Endothelial cell of umbilical vein (primary cell): Measurements from ENCODE around the gene RALGAPB. TPM values are rescaled to one million over a fixed set of nuclear protein-coding genes. Genes with fewer than 3 reads are reported as not detected.

ENCODE experiments used
- BruUV-seq: library from RNA; stranded (reverse); fragments of 400-500 nt; replicated peaks from 2 replicates; lab custom pipeline; 2021; lab: Mats Ljungman, UMichigan
- CTCF ChIA-PET: fragments of 300-600, 350-600 bp; sonication (Branson Sonifier 250); formaldehyde crosslinking; loops from one replicate; lab custom pipeline; 2021; ENCODE audit warnings: antibody characterized with exemption, inconsistent platforms; lab: Charles Lee
- POLR2A ChIA-PET: fragments of 300-600, 350-600 bp; sonication (Branson Sonifier 250); formaldehyde crosslinking; loops from one replicate; lab custom pipeline; 2021; ENCODE audit warnings: antibody characterized with exemption, inconsistent platforms; lab: Charles Lee
- DNase-seq: peaks from one replicate; pipeline ENCODE4 v3.0.0-alpha.2; 2011; ENCODE audit warnings: low read depth, low spot score
- FAIRE-seq: peaks from 2 replicates; lab custom pipeline; 2011; peaks lifted over from hg19 to GRCh38; lab: Jason Lieb, UNC
- H2AFZ ChIP-seq: 2 replicates; pipeline ENCODE4 v1.6.0; 2012; ENCODE audit warnings: low read depth, low read length, control low read depth, inconsistent platforms
- H3K27ac ChIP-seq: 2 replicates; pipeline ENCODE4 v1.5.1; 2011; ENCODE audit warnings: low read depth, mild to moderate bottlenecking, control low read depth, low read length, moderate library complexity; ENCODE audit not compliant: insufficient read depth
- H3K27me3 ChIP-seq, 2 experiments: 2 replicates each; pipeline versions ENCODE4 v1.6.0 to v1.6.1; 2011; ENCODE audit warnings: low read length in 2 of 2, mixed read lengths in 1 of 2; ENCODE audit not compliant: control insufficient read depth in 2 of 2, insufficient read depth in 2 of 2
- H3K36me3 ChIP-seq, 2 experiments: 2 replicates in 1 of 2; 3 replicates in 1 of 2; pipeline ENCODE4 v1.5.1; 2011; ENCODE audit warnings: low read length in 2 of 2, mild to moderate bottlenecking in 1 of 2, moderate library complexity in 1 of 2; ENCODE audit not compliant: control insufficient read depth in 2 of 2, insufficient read depth in 2 of 2; ENCODE audit errors: extremely low read depth in 1 of 2
- H3K4me1 ChIP-seq: 3 replicates; pipeline ENCODE4 v1.5.1; 2011; ENCODE audit warnings: mild to moderate bottlenecking, low read length; ENCODE audit not compliant: control insufficient read depth, insufficient read depth; ENCODE audit errors: extremely low read depth
- H3K4me2 ChIP-seq: 2 replicates; pipeline ENCODE4 v1.6.1; 2011; ENCODE audit warnings: low read length, control low read depth, mixed read lengths; ENCODE audit not compliant: insufficient read depth
- H3K4me3 ChIP-seq, 3 experiments: fragments of 200-600 bp in 1 of 3; sonication (generic), shearing (Covaris generic) in 1 of 3; replicated peaks in 1 of 3; 2 replicates each; pipeline ENCODE4 v1.5.1; 2011 to 2016; ENCODE audit warnings: control low read depth in 3 of 3, low read length in 3 of 3, mild to moderate bottlenecking in 2 of 3, inconsistent platforms in 1 of 3, low read depth in 1 of 3, moderate library complexity in 1 of 3; ENCODE audit not compliant: insufficient read depth in 1 of 3
- H3K79me2 ChIP-seq: 2 replicates; pipeline ENCODE4 v1.6.0; 2012; ENCODE audit warnings: low read length, inconsistent platforms; ENCODE audit not compliant: control insufficient read depth, insufficient read depth
- H3K9ac ChIP-seq: replicated peaks from 2 replicates; pipeline ENCODE3; 2011; ENCODE audit warnings: low read length, control low read depth; ENCODE audit not compliant: insufficient read depth; ENCODE audit errors: extremely low read depth
- H3K9me1 ChIP-seq: replicated peaks from 3 replicates; pipeline ENCODE4 v1.6.0; 2011; ENCODE audit warnings: mild to moderate bottlenecking, low read length; ENCODE audit not compliant: control insufficient read depth, insufficient read depth; ENCODE audit errors: extremely low read depth
- H3K9me3 ChIP-seq: replicated peaks from 2 replicates; pipeline ENCODE4 v1.5.1; 2012; ENCODE audit warnings: low read length, inconsistent platforms; ENCODE audit not compliant: control insufficient read depth, insufficient read depth
- H4K20me1 ChIP-seq: replicated peaks from 2 replicates; pipeline ENCODE3; 2011; ENCODE audit warnings: mild to moderate bottlenecking, low read length; ENCODE audit not compliant: control insufficient read depth, insufficient read depth; ENCODE audit errors: extremely low read depth
- FOS ChIP-seq: IDR thresholded peaks from 2 replicates; pipeline ENCODE4 v1.6.1; 2011; ENCODE audit warnings: mild to moderate bottlenecking, low read length, moderate library complexity, borderline replicate concordance; ENCODE audit not compliant: insufficient read depth
- MYC ChIP-seq: IDR thresholded peaks from one replicate; pipeline ENCODE4 v1.6.1; 2011; ENCODE audit warnings: mild to moderate bottlenecking, low read depth, low read length
- dilution Hi-C: fragments of 300-500 bp; cut with MboI; formaldehyde crosslinking; loops from one replicate; pipeline ENCODE4 v1.15.0; 2019; ENCODE audit warnings: low sequenced_read_pairs; ENCODE audit not compliant: extremely low pct_ligation_motif_present
- intact Hi-C: fragments of 100-400 bp; cut with micrococcal nuclease; formaldehyde crosslinking; loops from one replicate; pipeline ENCODE4 v1.10.0; 2022
- polyA plus RNA-seq, 4 experiments: library from polyadenylated mRNA; depleted of rRNA in 3 of 4; stranded (reverse) in 3 of 4; unstranded in 1 of 4; fragments of >200 nt; gene quantifications; 2 replicates each; pipeline versions ENCODE4 v1.2.1 to v1.2.3, GENCODE V29; 2011 to 2012; ENCODE audit warnings: missing spikeins in 1 of 4
- total RNA-seq: library from RNA; stranded (reverse); gene quantifications from 2 replicates; pipeline ENCODE4 v1.2.3, GENCODE V29; 2021
- TF ChIP-seq, protein P1 (sequence below), 2 donors: IDR thresholded peaks; 1 replicate in 1 of 2; 2 replicates in 1 of 2; pipeline ENCODE4 v1.5.1; 2011; ENCODE audit warnings: low read length in 2 of 2, mild to moderate bottlenecking in 2 of 2, moderate library complexity in 2 of 2, control low read depth in 1 of 2, inconsistent platforms in 1 of 2, low read depth in 1 of 2; ENCODE audit not compliant: insufficient read depth in 1 of 2; ENCODE audit errors: extremely low read depth in 1 of 2

RALGAPB gene
- total and polyA plus RNA-seq, 2 donors (not counting 3 experiments of a cell fraction or from before 2014, with no cell fraction given): 12.8 to 38.7 TPM

DNA sequence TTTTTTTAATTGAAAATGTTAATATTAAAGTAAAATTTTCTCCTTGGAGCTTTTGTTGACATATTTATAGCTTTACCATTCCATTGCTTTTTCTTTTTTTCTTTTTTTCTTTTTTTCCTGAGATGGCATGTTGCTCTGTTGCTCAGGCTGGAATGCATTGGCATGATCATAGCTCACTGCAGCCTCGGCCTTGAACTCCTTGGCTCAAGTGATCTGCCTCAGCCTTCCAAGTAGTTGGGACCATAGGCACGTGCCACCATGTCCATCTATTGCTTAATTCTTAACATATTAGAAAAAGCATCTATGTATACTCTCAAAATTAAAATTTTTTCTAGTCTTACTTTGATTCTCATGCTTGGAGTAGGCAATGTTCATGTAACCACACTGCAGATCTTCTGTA, 43.0 kb downstream of the RALGAPB start:
- intact Hi-C loops (no loop called here), dilution Hi-C loops (no loop called here)
- no peak overlapping the region for H2AFZ ChIP-seq
- BruUV-seq: no TSS peak
- H4K20me1 ChIP-seq: no peaks in the 10 kb centered on the region
- H3K9ac ChIP-seq: no peak overlapping the region
- no peak for TF ChIP-seq MYC
- TF ChIP-seq FOS: no peak
- peaks cover 3% of the 10 kb centered on the region for H3K79me2 ChIP-seq
- no peak overlapping the region for H3K27ac ChIP-seq
- no peaks in the 10 kb centered on the region for H3K9me1 ChIP-seq
- H3K9me3 ChIP-seq: no peaks in the 10 kb centered on the region
- no peak overlapping the region for H3K4me3 ChIP-seq
- H3K4me2 ChIP-seq: no peak overlapping the region
- peaks cover 1 to 9% of the 10 kb centered on the region in 2 experiments for H3K36me3 ChIP-seq
- H3K4me1 ChIP-seq: no peaks in the 10 kb centered on the region
- DNase-seq: no peak
- FAIRE-seq: no peak
- no peaks in the 10 kb centered on the region for H3K27me3 ChIP-seq
- CTCF ChIA-PET: no interaction called here
- POLR2A ChIA-PET: no interaction called here

DNA sequence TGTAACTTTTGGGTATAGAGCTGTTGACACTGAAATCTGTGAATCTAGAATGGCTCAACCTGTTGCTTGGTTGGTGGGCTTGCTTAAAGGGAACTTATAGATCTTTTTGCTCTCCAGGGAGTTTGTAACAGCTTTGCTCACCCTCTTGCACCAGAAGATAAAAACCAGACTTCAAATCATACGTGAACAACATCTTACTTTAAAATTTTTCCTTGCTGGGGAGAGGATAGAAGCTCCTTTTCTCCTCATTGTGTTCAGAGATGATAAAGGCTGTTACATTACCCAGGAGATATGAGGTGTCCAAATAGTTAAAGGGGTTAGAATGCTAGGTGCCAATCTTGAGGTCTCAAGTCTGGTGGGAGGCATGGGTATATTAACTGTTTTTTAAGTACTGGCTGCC, 46.8 kb downstream of the RALGAPB start:
- BruUV-seq: no TSS peak
- no peaks in the 10 kb centered on the region for H3K9me1 ChIP-seq
- TF ChIP-seq, protein P1, sequence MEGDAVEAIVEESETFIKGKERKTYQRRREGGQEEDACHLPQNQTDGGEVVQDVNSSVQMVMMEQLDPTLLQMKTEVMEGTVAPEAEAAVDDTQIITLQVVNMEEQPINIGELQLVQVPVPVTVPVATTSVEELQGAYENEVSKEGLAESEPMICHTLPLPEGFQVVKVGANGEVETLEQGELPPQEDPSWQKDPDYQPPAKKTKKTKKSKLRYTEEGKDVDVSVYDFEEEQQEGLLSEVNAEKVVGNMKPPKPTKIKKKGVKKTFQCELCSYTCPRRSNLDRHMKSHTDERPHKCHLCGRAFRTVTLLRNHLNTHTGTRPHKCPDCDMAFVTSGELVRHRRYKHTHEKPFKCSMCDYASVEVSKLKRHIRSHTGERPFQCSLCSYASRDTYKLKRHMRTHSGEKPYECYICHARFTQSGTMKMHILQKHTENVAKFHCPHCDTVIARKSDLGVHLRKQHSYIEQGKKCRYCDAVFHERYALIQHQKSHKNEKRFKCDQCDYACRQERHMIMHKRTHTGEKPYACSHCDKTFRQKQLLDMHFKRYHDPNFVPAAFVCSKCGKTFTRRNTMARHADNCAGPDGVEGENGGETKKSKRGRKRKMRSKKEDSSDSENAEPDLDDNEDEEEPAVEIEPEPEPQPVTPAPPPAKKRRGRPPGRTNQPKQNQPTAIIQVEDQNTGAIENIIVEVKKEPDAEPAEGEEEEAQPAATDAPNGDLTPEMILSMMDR (IDR thresholded peaks at IDR 0.05; ENCODE audit: extremely low read depth in 1 of 2, insufficient read depth in 1 of 2, low read depth in 1 of 2, low read length in 2 of 2): no peak
- no peak for TF ChIP-seq FOS

More for the DNA sequence above, 46.8 kb downstream of the RALGAPB start:
- Histone ChIP-seq H2AFZ (no peak overlapping the region), H3K4me2 (no peak overlapping the region), H3K27ac (no peak overlapping the region), H3K9ac (no peak overlapping the region), H3K4me3 (no peak overlapping the region), H3K9me3 (no peaks in the 10 kb centered on the region), H4K20me1 (peaks cover 3% of the 10 kb centered on the region), H3K27me3 (no peaks in the 10 kb centered on the region), H3K79me2 (no peaks in the 10 kb centered on the region), H3K36me3 (peaks cover 6 to 8% of the 10 kb centered on the region in 2 experiments), H3K4me1 (no peaks in the 10 kb centered on the region)
- intact Hi-C loops (no loop called here), dilution Hi-C loops (no loop called here)
- ChIA-PET CTCF (interaction anchor here (1.0 to 2.0 kb wide), 6 partner anchors 10 to 58 kb away, joined by 3 to 8 read pairs (median 4); partner anchors contain the start of gene RALGAPB), POLR2A (no interaction called here)
- FAIRE-seq (no peak), DNase-seq (no peak)
